Tibial nerve (tissue), 4 donors: ENCODE data around the gene KCNC3. TPM values are rescaled to one million over a fixed set of nuclear protein-coding genes. Genes with fewer than 3 reads are reported as not detected.

Experiments
- DNase-seq, 2 donors: peaks; one replicate each; pipeline ENCODE4 v3.0.0-alpha.2; 2019; ENCODE audit warnings: low spot score in 2 of 2
- H3K27ac ChIP-seq, 4 donors: fragments of 200-600 bp; sonication (generic) in 3 of 4; one replicate each; pipeline ENCODE4 v1.5.1; 2017 to 2019; ENCODE audit warnings: mild to moderate bottlenecking in 1 of 4
- H3K27me3 ChIP-seq, 2 donors: fragments of 200-600 bp; sonication (generic) in 1 of 2; one replicate each; pipeline versions ENCODE4 v1.5.1 to v1.6.0; 2017 to 2019
- H3K36me3 ChIP-seq, 3 donors: fragments of 200-600 bp; sonication (generic); one replicate each; pipeline ENCODE4 v1.5.1; 2018 to 2019
- H3K4me1 ChIP-seq, 4 donors: fragments of 200-600 bp; sonication (generic) in 3 of 4; one replicate each; pipeline ENCODE4 v1.5.1; 2017 to 2019
- H3K4me3 ChIP-seq, 4 donors: fragments of 200-600 bp; sonication (generic) in 3 of 4; one replicate each; pipeline ENCODE4 v1.5.1; 2017 to 2019; ENCODE audit warnings: mild to moderate bottlenecking in 1 of 4, moderate library complexity in 1 of 4
- H3K9me3 ChIP-seq, 4 donors: fragments of 200-600 bp; sonication (generic) in 3 of 4; one replicate each; pipeline ENCODE4 v1.5.1; 2017 to 2019
- EP300 ChIP-seq, 2 donors: sonication (generic); formaldehyde crosslinking; IDR thresholded peaks; one replicate each; pipeline ENCODE4 v1.6.1; 2017; ENCODE audit warnings: antibody characterized with exemption in 2 of 2, mild to moderate bottlenecking in 1 of 2
- POLR2A ChIP-seq, 2 donors: fragments of 450-650 bp; IDR thresholded peaks; one replicate each; pipeline ENCODE4 v1.6.1; 2017; ENCODE audit warnings: antibody characterized with exemption in 2 of 2, mild to moderate bottlenecking in 2 of 2, moderate library complexity in 2 of 2
- WGBS, 2 donors: methylation state at CpG; one replicate each; pipeline ENCODE4 v1.1.5; 2018; 5-methylcytosine and 5-hydroxymethylcytosine counted together
- total RNA-seq, 4 donors: library from RNA; depleted of rRNA; stranded (reverse); fragments of >200 nt; gene quantifications; one replicate each; pipeline ENCODE4 v1.1.0, GENCODE V29; 2016
- TF ChIP-seq, protein P1 (sequence below), 5 experiments: fragments of 200-600 bp in 3 of 5; fragments of 450-650 bp in 2 of 5; sonication (generic) in 3 of 5; IDR thresholded peaks; one replicate each; pipeline ENCODE4 v1.5.1; 2016 to 2019; ENCODE audit warnings: antibody characterized with exemption in 5 of 5, mild to moderate bottlenecking in 3 of 5, moderate library complexity in 2 of 5

The KCNC3 gene
- total RNA-seq, 4 donors from 2014 or later: 0.21 to 1.2 (median 0.71) TPM

DNA sequence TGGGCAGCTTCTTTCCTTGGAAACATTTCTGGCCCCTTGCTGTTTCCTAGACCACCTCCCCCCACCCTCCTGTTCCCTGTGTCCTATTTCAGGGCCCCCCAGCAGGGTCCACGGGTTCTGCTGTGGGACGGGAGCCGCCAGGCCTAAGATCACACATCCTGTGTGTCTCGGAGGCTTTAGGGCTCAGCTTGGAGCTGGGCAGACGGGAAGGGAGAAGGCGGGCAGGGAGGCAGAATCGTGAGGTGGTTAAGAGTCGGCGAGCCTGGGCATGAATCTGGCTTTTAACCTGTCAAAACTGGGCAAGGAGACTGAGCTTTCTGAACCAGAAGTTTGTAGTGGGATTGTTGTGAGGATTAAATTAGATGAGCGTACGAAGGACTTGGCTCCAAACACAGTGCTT lies 4.8 kb downstream of the KCNC3 start:
- Histone ChIP-seq H3K27me3 (peaks cover 0 to 27% of the 10 kb centered on the region in 2 donors), H3K27ac (no peak overlapping the region), H3K4me1 (peaks cover 0 to 21% (median 8%) of the 10 kb centered on the region in 4 donors), H3K4me3 (no peak overlapping the region), H3K9me3 (no peaks in the 10 kb centered on the region), H3K36me3 (no peaks in the 10 kb centered on the region)
- WGBS, 2 donors: 65 to 68% methylated on average over 11 of the region's 11 CpGs
- TF ChIP-seq, protein P1, sequence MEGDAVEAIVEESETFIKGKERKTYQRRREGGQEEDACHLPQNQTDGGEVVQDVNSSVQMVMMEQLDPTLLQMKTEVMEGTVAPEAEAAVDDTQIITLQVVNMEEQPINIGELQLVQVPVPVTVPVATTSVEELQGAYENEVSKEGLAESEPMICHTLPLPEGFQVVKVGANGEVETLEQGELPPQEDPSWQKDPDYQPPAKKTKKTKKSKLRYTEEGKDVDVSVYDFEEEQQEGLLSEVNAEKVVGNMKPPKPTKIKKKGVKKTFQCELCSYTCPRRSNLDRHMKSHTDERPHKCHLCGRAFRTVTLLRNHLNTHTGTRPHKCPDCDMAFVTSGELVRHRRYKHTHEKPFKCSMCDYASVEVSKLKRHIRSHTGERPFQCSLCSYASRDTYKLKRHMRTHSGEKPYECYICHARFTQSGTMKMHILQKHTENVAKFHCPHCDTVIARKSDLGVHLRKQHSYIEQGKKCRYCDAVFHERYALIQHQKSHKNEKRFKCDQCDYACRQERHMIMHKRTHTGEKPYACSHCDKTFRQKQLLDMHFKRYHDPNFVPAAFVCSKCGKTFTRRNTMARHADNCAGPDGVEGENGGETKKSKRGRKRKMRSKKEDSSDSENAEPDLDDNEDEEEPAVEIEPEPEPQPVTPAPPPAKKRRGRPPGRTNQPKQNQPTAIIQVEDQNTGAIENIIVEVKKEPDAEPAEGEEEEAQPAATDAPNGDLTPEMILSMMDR (IDR thresholded peaks at IDR 0.05): no peak
- TF ChIP-seq EP300 (IDR thresholded peaks at IDR 0.05) (no peak), POLR2A (IDR thresholded peaks at IDR 0.05) (no peak)
- no peak for DNase-seq

- 87 to 93% methylated on average over 12 of the region's 12 CpGs for WGBS, 2 donors
- Histone ChIP-seq H3K27ac (no peak overlapping the region), H3K4me3 (no peak overlapping the region), H3K9me3 (no peaks in the 10 kb centered on the region), H3K36me3 (no peaks in the 10 kb centered on the region), H3K4me1 (peaks cover 0 to 17% (median 8%) of the 10 kb centered on the region in 4 donors), H3K27me3 (peaks cover 0 to 22% of the 10 kb centered on the region in 2 donors)
- DNase-seq: no peak
- TF ChIP-seq, protein P1 (IDR thresholded peaks at IDR 0.05): no peak
- TF ChIP-seq POLR2A (IDR thresholded peaks at IDR 0.05): no peak
- TF ChIP-seq EP300 (IDR thresholded peaks at IDR 0.05): no peak
Observed at GRCh38 chr19:50323782-50324133, 5.4 kb downstream of the KCNC3 start.

DNA sequence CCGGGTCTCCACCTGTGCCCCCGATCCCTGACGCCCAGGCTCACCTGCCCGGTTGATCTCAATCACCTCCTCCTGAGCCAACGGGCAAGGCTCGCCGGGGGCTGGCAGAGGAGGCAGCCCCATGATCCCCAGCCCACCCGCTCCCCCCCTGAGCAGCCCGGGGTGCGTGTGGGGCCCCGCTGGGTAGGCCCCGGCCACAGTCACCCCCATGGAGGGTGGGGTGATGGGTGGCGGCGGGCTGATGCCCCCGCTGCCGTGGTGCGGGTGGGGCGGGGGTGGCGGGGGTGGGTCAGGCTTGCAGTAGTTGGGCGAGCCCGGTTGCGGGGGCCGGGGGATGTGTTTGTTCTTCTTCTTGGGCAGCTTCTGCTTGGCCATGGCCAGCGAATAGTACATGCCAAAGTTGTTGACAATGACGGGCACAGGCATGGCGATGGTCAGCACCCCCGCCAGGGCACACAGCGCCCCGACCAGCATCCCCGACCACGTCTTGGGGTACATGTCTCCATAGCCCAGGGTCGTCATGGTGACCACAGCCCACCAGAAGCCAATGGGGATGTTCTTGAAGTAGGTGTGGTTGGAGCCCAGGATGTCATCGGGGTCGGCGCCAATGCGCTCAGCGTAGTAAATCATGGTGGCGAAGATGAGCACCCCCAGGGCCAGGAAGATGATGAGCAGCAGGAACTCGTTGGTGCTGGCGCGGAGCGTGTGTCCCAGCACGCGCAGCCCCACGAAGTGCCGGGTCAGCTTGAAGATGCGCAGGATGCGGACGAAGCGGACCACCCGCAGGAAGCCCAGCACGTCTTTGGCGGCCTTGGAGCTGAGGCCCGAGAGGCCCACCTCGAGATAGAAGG lies 6.0 kb downstream of the KCNC3 start:
- Histone ChIP-seq H3K4me3 (no peak overlapping the region), H3K9me3 (no peaks in the 10 kb centered on the region), H3K4me1 (peaks cover 0 to 17% (median 8%) of the 10 kb centered on the region in 4 donors), H3K27ac (no peak overlapping the region), H3K36me3 (no peaks in the 10 kb centered on the region), H3K27me3 (peaks cover 0 to 22% of the 10 kb centered on the region in 2 donors)
- no peak for DNase-seq
- 91% methylated on average over 40 to 41 of the region's 55 CpGs for WGBS, 2 donors
- TF ChIP-seq EP300 (IDR thresholded peaks at IDR 0.05) (no peak), POLR2A (IDR thresholded peaks at IDR 0.05) (no peak)
- TF ChIP-seq, protein P1 (IDR thresholded peaks at IDR 0.05): no peak

DNA sequence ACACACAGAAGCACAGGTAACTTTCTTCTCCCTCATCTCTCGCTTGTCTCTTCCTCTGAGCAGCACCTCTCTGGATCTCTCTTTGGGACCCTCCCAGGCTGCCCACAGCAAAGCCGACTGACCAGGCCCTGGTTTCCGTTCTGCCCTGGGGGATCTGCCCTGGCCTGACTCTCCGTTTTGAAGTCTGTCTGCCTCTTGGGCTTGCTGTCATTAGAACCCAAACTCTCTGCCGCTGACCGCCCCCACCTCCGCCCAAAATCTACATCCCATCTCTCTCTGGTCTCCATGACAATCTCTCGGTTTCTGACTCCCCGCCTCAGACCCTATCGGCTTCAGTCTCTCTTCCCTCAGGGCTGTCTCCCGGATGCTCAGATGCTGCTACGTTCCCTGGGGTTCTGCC lies 6.9 kb downstream of the KCNC3 start:
- 67 to 70% methylated on average over 12 of the region's 12 CpGs for WGBS, 2 donors
- TF ChIP-seq, protein P1 (IDR thresholded peaks at IDR 0.05): no peak
- TF ChIP-seq EP300 (IDR thresholded peaks at IDR 0.05): no peak
- no peak for TF ChIP-seq POLR2A (IDR thresholded peaks at IDR 0.05)
- DNase-seq: no peak
- peaks cover 0 to 17% (median 8%) of the 10 kb centered on the region in 4 donors for H3K4me1 ChIP-seq
- no peaks in the 10 kb centered on the region for H3K9me3 ChIP-seq
- H3K27ac ChIP-seq: no peak overlapping the region
- no peak overlapping the region for H3K4me3 ChIP-seq
- peaks cover 0 to 13% of the 10 kb centered on the region in 2 donors for H3K27me3 ChIP-seq
- no peaks in the 10 kb centered on the region for H3K36me3 ChIP-seq

- Histone ChIP-seq H3K9me3 (no peaks in the 10 kb centered on the region), H3K27me3 (peaks cover 0 to 13% of the 10 kb centered on the region in 2 donors), H3K36me3 (no peaks in the 10 kb centered on the region), H3K27ac (no peak overlapping the region), H3K4me3 (no peak overlapping the region), H3K4me1 (peaks cover 0 to 17% (median 6%) of the 10 kb centered on the region in 4 donors)
- DNase-seq: no peak
- WGBS, 2 donors: 84 to 89% methylated on average over 4 of the region's 4 CpGs
- TF ChIP-seq EP300 (IDR thresholded peaks at IDR 0.05): no peak
- TF ChIP-seq POLR2A (IDR thresholded peaks at IDR 0.05): no peak
Observed at GRCh38 chr19:50321831-50322230, 7.3 kb downstream of the KCNC3 start.
